SK-N-SH treated with all-trans-retinoic acid at 6 μM for 48 hours (cell line): ENCODE results near the gene OR51B5.

Source experiments
- ARNTL ChIP-seq: fragments of 450-650 bp; formaldehyde crosslinking; IDR thresholded peaks from 2 replicates; pipeline ENCODE4 v1.5.0; 2020; ENCODE audit warnings: low read depth, mild to moderate bottlenecking, moderate library complexity, borderline replicate concordance
- PATZ1 ChIP-seq: fragments of 250-450 bp; sonication (Bioruptor Pico); IDR thresholded peaks from 2 replicates; pipeline ENCODE4 v1.8.0; 2020; ENCODE audit warnings: mild to moderate bottlenecking, moderate library complexity, borderline replicate concordance
- POU6F1 ChIP-seq: fragments of 250-450 bp; sonication (Bioruptor Pico); IDR thresholded peaks from 2 replicates; pipeline ENCODE4 v1.8.0; 2021; ENCODE audit warnings: low read depth, mild to moderate bottlenecking, moderate library complexity, borderline replicate concordance
- RARB ChIP-seq: fragments of 250-450 bp; sonication (Bioruptor Pico); IDR thresholded peaks from 2 replicates; pipeline ENCODE4 v1.8.0; 2021; ENCODE audit warnings: mild to moderate bottlenecking, moderate library complexity
- TCF4 ChIP-seq: fragments of 250-450 bp; sonication (Bioruptor Pico); IDR thresholded peaks from 2 replicates; pipeline ENCODE4 v1.8.0; 2021; ENCODE audit warnings: mild to moderate bottlenecking, moderate library complexity, borderline replicate concordance
- TOX ChIP-seq: fragments of 250-450 bp; sonication (Bioruptor Pico); IDR thresholded peaks from 2 replicates; pipeline ENCODE4 v1.8.0; 2021; ENCODE audit warnings: mild to moderate bottlenecking, moderate library complexity, borderline replicate concordance
- ZC3H10 ChIP-seq: fragments of 250-450 bp; sonication (Bioruptor Pico); IDR thresholded peaks from 2 replicates; pipeline ENCODE4 v1.5.1; 2021; ENCODE audit warnings: mild to moderate bottlenecking, moderate library complexity
- ZFP3 ChIP-seq: fragments of 250-450 bp; sonication (Bioruptor Pico); IDR thresholded peaks from 2 replicates; pipeline ENCODE4 v1.5.0; 2020; ENCODE audit warnings: mild to moderate bottlenecking, moderate library complexity
- ZNF8 ChIP-seq: fragments of 450-650 bp; formaldehyde crosslinking; IDR thresholded peaks from 2 replicates; pipeline ENCODE4 v1.5.0; 2020; ENCODE audit warnings: mild to moderate bottlenecking, moderate library complexity

GRCh38 chr11:5310423-5310822, 32.9 kb downstream of the OR51B5 start:
- no peak for TF ChIP-seq ZFP3 (CRISPR knock-in tag)
- TF ChIP-seq RARB (CRISPR knock-in tag): no peak
- TF ChIP-seq ZC3H10 (CRISPR knock-in tag): no peak
- no peak for TF ChIP-seq ZNF8 (CRISPR knock-in tag)
- no peak for TF ChIP-seq POU6F1 (CRISPR knock-in tag)
- TF ChIP-seq PATZ1: no peak
- no peak for TF ChIP-seq ARNTL
- no peak for TF ChIP-seq TOX (CRISPR knock-in tag)
- TF ChIP-seq TCF4: no peak
